PC-9 (cell line): ENCODE data around the gene SAXO2.

ENCODE experiments used
- CTCF ChIP-seq: fragments of 200-600 bp; sonication (generic); conservative IDR thresholded peaks from 2 replicates; pipeline ENCODE4 v1.6.1; 2017; ENCODE audit warnings: mixed run types, antibody characterized with exemption, mild to moderate bottlenecking, moderate library complexity
- EZH2 ChIP-seq: fragments of 200-600 bp; sonication (generic); IDR thresholded peaks from 2 replicates; pipeline ENCODE4 v1.8.0; 2017; ENCODE audit warnings: antibody characterized with exemption, low read depth

- no peak for TF ChIP-seq EZH2
- no peak for TF ChIP-seq CTCF
Observed at GRCh38 chr15:82294061-82294690, 31.6 kb downstream of the SAXO2 start.
